GM21723 (cell line): Measurements from ENCODE around the gene CAPN2.

Source experiments
- ATAC-seq: cut with Tn5 transposase; IDR thresholded peaks from one replicate; pipeline ENCODE4 v1.9.1; 2021; ENCODE audit warnings: mild to moderate bottlenecking, moderate library complexity; ENCODE audit not compliant: unreplicated experiment

The CAPN2 gene

DNA sequence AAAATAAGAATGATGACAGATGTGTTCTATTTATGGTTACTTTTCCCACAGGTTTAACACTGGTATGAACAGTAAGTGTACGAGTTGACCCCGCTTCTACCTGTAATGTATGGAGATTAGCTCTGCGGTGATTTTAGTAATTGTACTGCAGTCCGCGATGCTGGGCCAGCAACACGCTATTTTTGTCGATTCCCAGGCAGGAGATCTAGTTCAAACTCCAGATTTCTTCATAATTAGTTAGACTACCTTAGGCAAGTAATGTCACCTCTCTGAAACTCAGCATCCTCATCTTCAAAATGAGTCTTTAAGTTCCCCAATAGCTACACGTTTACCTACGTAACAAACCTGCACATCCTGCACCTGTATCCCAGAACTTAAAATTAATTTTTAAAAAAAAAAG is 111.9 kb downstream of the CAPN2 start:
- ATAC-seq = no peak

GRCh38 chr1:223824712-223825111 is 112.4 kb downstream of the CAPN2 start:
- ATAC-seq = no peak
